Central memory CD4-positive, alpha-beta T cell (primary cell): ENCODE data around the gene ABCC1.
A peak's percentile ranks its signal among the peaks of the same experiment; 100 is the strongest.
"Not testable (repeated sequence)": the region's sequence is repeated elsewhere in the genome, so short reads cannot be mapped to it uniquely, and the experiment has no call there.

Experiments
- DNase-seq: peaks from one replicate; pipeline ENCODE4 v3.0.0; 2022
- total RNA-seq, 3 experiments: gene quantifications; one replicate each; lab custom pipeline; 2026; lab: John Stamatoyannopoulos, UW

The ABCC1 gene
- total RNA-seq, result 117 to 199 (median 129) reads per million in 3 experiments

GRCh38 chr16:15949210-15950160 is at the start of gene ABCC1:
Gene ABCC1, plus strand, starts transcription at chr16:15949616. Its CDS starts 136 bp downstream, at chr16:15949752.
- peak; percentile 46 for DNase-seq

GRCh38 chr16:15900357-15900756 is 49.1 kb upstream of the ABCC1 start:
- no peak for DNase-seq

GRCh38 chr16:15900901-15901500 is 48.4 kb upstream of the ABCC1 start:
- DNase-seq, result no peak

GRCh38 chr16:15903960-15904359 is 45.5 kb upstream of the ABCC1 start:
- no peak for DNase-seq

GRCh38 chr16:15906439-15906838 is 43.0 kb upstream of the ABCC1 start:
- no peak for DNase-seq

- peak; percentile 5 for DNase-seq
These were observed 41.4 kb upstream of the ABCC1 start for GRCh38 chr16:15907863-15908478.

- DNase-seq, result no peak
These were observed 38.2 kb upstream of the ABCC1 start for GRCh38 chr16:15911198-15911597.

GRCh38 chr16:15913046-15913698 is 36.2 kb upstream of the ABCC1 start:
- DNase-seq, result no peak

GRCh38 chr16:15915555-15916081 is 33.8 kb upstream of the ABCC1 start:
- no peak for DNase-seq

- no peak for DNase-seq
These were observed 33.1 kb upstream of the ABCC1 start for GRCh38 chr16:15916323-15916722.

- DNase-seq, result not testable (repeated sequence)
These were observed 31.1 kb upstream of the ABCC1 start for GRCh38 chr16:15918314-15918713.

- DNase-seq, result no peak
These were observed 30.1 kb upstream of the ABCC1 start for GRCh38 chr16:15919331-15919730.

GRCh38 chr16:15924996-15925395 is 24.4 kb upstream of the ABCC1 start:
- no peak for DNase-seq

GRCh38 chr16:15925631-15926030 is 23.8 kb upstream of the ABCC1 start:
- DNase-seq, result no peak

- DNase-seq, result no peak
These were observed 20.9 kb upstream of the ABCC1 start for GRCh38 chr16:15928261-15929104.

GRCh38 chr16:15932939-15933338 is 16.5 kb upstream of the ABCC1 start:
- no peak for DNase-seq

GRCh38 chr16:15933781-15934180 is 15.6 kb upstream of the ABCC1 start:
- no peak for DNase-seq

- DNase-seq, result no peak
These were observed 14.4 kb upstream of the ABCC1 start for GRCh38 chr16:15934991-15935390.

GRCh38 chr16:15936809-15937208 is 12.6 kb upstream of the ABCC1 start:
- DNase-seq, result not testable (repeated sequence)

GRCh38 chr16:15942931-15943690 is 6.3 kb upstream of the ABCC1 start:
- no peak for DNase-seq
